Endodermal cell (in vitro differentiated cells): Measurements from ENCODE around the gene PRDM16. TPM values are rescaled to one million over a fixed set of nuclear protein-coding genes. Genes with fewer than 3 reads are reported as not detected.

Experiments
- DNase-seq: peaks from one replicate; pipeline ENCODE4 v3.0.0-alpha.2; 2017
- H3K27ac ChIP-seq: 2 replicates; pipeline ENCODE4 v1.5.1; 2013; ENCODE audit warnings: mild to moderate bottlenecking, low read depth, low read length, moderate library complexity
- H3K27me3 ChIP-seq: 2 replicates; pipeline ENCODE4 v1.6.1; 2013; ENCODE audit warnings: mild to moderate bottlenecking, low read length, moderate library complexity; ENCODE audit not compliant: insufficient read depth, control insufficient read depth, poor library complexity, severe bottlenecking
- H3K36me3 ChIP-seq: 2 replicates; pipeline ENCODE4 v1.7.0; 2013; ENCODE audit warnings: mild to moderate bottlenecking, low read length, moderate library complexity; ENCODE audit not compliant: control insufficient read depth, insufficient read depth
- H3K4me1 ChIP-seq: one replicate; pipeline ENCODE4 v1.7.0; 2013; ENCODE audit warnings: low read length; ENCODE audit not compliant: control insufficient read depth, insufficient read depth
- H3K4me3 ChIP-seq: 2 replicates; pipeline ENCODE4 v1.5.1; 2013; ENCODE audit warnings: mild to moderate bottlenecking, low read length, moderate library complexity
- H3K9ac ChIP-seq: 2 replicates; pipeline ENCODE4 v1.6.1; 2013; ENCODE audit warnings: mild to moderate bottlenecking, low read length, moderate library complexity; ENCODE audit not compliant: poor library complexity, severe bottlenecking; ENCODE audit errors: extremely low read depth
- H3K9me3 ChIP-seq: 2 replicates; pipeline ENCODE4 v1.6.1; 2013; ENCODE audit warnings: mild to moderate bottlenecking, low read length, moderate library complexity; ENCODE audit not compliant: control insufficient read depth
- H3K27ac Mint-ChIP-seq: 2 replicates; pipeline ENCODE4 v1.8.0; 2020; ENCODE audit warnings: mixed read lengths
- H3K27me3 Mint-ChIP-seq: 2 replicates; pipeline ENCODE4 v1.8.0; 2021; ENCODE audit warnings: mild to moderate bottlenecking, mixed read lengths; ENCODE audit not compliant: insufficient read depth
- H3K36me3 Mint-ChIP-seq: 2 replicates; pipeline ENCODE4 v1.8.0; 2020; ENCODE audit warnings: low read depth, mixed read lengths
- H3K4me1 Mint-ChIP-seq: 2 replicates; pipeline ENCODE4 v1.8.0; 2020; ENCODE audit warnings: mixed read lengths
- H3K4me3 Mint-ChIP-seq: 2 replicates; pipeline ENCODE4 v1.8.0; 2020; ENCODE audit warnings: mild to moderate bottlenecking, moderate library complexity, mixed read lengths
- H3K9me3 Mint-ChIP-seq: 2 replicates; pipeline ENCODE4 v1.8.0; 2020; ENCODE audit warnings: mild to moderate bottlenecking, mixed read lengths
- CTCF ChIP-seq: fragments of 200-600 bp; sonication (generic); conservative IDR thresholded peaks from 2 replicates; pipeline ENCODE4 v1.5.0; 2021; ENCODE audit warnings: antibody characterized with exemption, mild to moderate bottlenecking
- WGBS, 2 experiments: methylation state at CpG; one replicate each; pipeline versions ENCODE4 v1.1.5 to v1.1.7; 2013; ENCODE audit warnings: missing lambda C conversion rate in 2 of 2, mixed read lengths in 1 of 2; ENCODE audit not compliant: insufficient coverage in 1 of 2, insufficient read length in 1 of 2; 5-methylcytosine and 5-hydroxymethylcytosine counted together
- total RNA-seq, 2 donors: library from RNA; stranded (reverse); fragmentation: NEBNext Ultra II Directional in 1 of 2; extraction: Animal tissue kit (Norgen Biotek cat#: 25700) in 1 of 2; gene quantifications; 2 replicates in 1 of 2; 3 replicates in 1 of 2; pipeline ENCODE4 v1.2.1, GENCODE V29; 2021

Gene PRDM16
- total RNA-seq, 2 donors from 2014 or later: 2.1 to 4.0 TPM

GRCh38 chr1:3126756-3127678, 58.0 kb downstream of the PRDM16 start:
- Histone ChIP-seq H3K27me3 (no peaks in the 10 kb centered on the region), H3K9ac (no peak overlapping the region), H3K36me3 (no peaks in the 10 kb centered on the region), H3K27ac (peak overlapping the region; percentile 17), H3K4me1 (peaks cover 17% of the 10 kb centered on the region), H3K4me3 (no peak overlapping the region), H3K9me3 (no peaks in the 10 kb centered on the region)
- no peak overlapping the region for H3K4me3 Mint-ChIP-seq
- H3K9me3 Mint-ChIP-seq: no peaks in the 10 kb centered on the region
- H3K27ac Mint-ChIP-seq: no peak overlapping the region
- no peaks in the 10 kb centered on the region for H3K36me3 Mint-ChIP-seq
- DNase-seq: no peak
- no peak for TF ChIP-seq CTCF
- peaks cover 24% of the 10 kb centered on the region for H3K4me1 Mint-ChIP-seq
- peaks cover 14% of the 10 kb centered on the region for H3K27me3 Mint-ChIP-seq
- 92 to 95% methylated on average over 23 to 28 of the region's 28 CpGs for WGBS, 2 experiments

- no peaks in the 10 kb centered on the region for H3K36me3 Mint-ChIP-seq
- DNase-seq: no peak
- TF ChIP-seq CTCF: no peak
- H3K27me3 Mint-ChIP-seq: peaks cover 14% of the 10 kb centered on the region
- H3K4me3 ChIP-seq: no peak overlapping the region
- no peaks in the 10 kb centered on the region for H3K36me3 ChIP-seq
- H3K27me3 ChIP-seq: no peaks in the 10 kb centered on the region
- no peak overlapping the region for H3K27ac ChIP-seq
- no peaks in the 10 kb centered on the region for H3K9me3 ChIP-seq
- WGBS, 2 experiments: 87% methylated on average over 10 to 12 of the region's 12 CpGs
- no peak overlapping the region for H3K4me3 Mint-ChIP-seq
- H3K9ac ChIP-seq: no peak overlapping the region
- no peaks in the 10 kb centered on the region for H3K9me3 Mint-ChIP-seq
- peaks cover 17% of the 10 kb centered on the region for H3K4me1 Mint-ChIP-seq
- H3K4me1 ChIP-seq: peaks cover 17% of the 10 kb centered on the region
- H3K27ac Mint-ChIP-seq: peak overlapping the region; percentile 25
Measured at GRCh38 chr1:3127738-3128137, 58.7 kb downstream of the PRDM16 start.

GRCh38 chr1:3128431-3129132, 59.6 kb downstream of the PRDM16 start:
- no peaks in the 10 kb centered on the region for H3K9me3 ChIP-seq
- no peak for TF ChIP-seq CTCF
- H3K27me3 ChIP-seq: no peaks in the 10 kb centered on the region
- no peak overlapping the region for H3K9ac ChIP-seq
- Mint-ChIP-seq H3K27ac (no peak overlapping the region), H3K4me3 (no peak overlapping the region), H3K4me1 (peaks cover 17% of the 10 kb centered on the region), H3K27me3 (peaks cover 11% of the 10 kb centered on the region), H3K9me3 (no peaks in the 10 kb centered on the region), H3K36me3 (no peaks in the 10 kb centered on the region)
- no peak overlapping the region for H3K27ac ChIP-seq
- DNase-seq: no peak
- no peak overlapping the region for H3K4me3 ChIP-seq
- WGBS, 2 experiments: 93 to 97% methylated on average over 11 to 26 of the region's 26 CpGs
- H3K36me3 ChIP-seq: no peaks in the 10 kb centered on the region
- peaks cover 17% of the 10 kb centered on the region for H3K4me1 ChIP-seq
